ENCODE data around the gene FAM25C. TPM values are rescaled to one million over a fixed set of nuclear protein-coding genes. Genes with fewer than 3 reads are reported as not detected.
"Not testable (repeated sequence)": the region's sequence is repeated elsewhere in the genome, so short reads cannot be mapped to it uniquely, and the experiment has no call there.

Gene FAM25C
- total RNA-seq (not detected), polyA plus RNA-seq (not detected)
- long read RNA-seq, donor 1: 0 reads
- long read RNA-seq, donor 2: 0 reads
- long read RNA-seq, donor 3: 0 reads
- long read RNA-seq, donor 4: 0 reads
- long read RNA-seq, donor 5: 0 reads

- 93% methylated on average over 3 of the region's 9 CpGs; no CpG with 5 or more reads in 1 of the 2 donors for WGBS, 2 donors
- not testable (repeated sequence) for H3K4me1 ChIP-seq (ENCODE audit: control insufficient read depth in 5 of 5, insufficient read depth in 5 of 5, low read length in 5 of 5); H3K27me3 ChIP-seq (ENCODE audit: control insufficient read depth in 3 of 3, insufficient read depth in 3 of 3, low read length in 2 of 3); H3K27ac ChIP-seq (ENCODE audit: low read depth in 1 of 2, low read length in 1 of 2); H3K4me3 ChIP-seq; H3K36me3 ChIP-seq (ENCODE audit: control insufficient read depth in 4 of 4, insufficient read depth in 4 of 4, low read length in 4 of 4); ATAC-seq (ENCODE audit: insufficient read depth, low FRiP score); H3K9ac ChIP-seq (ENCODE audit: insufficient read depth in 1 of 2, low read length in 2 of 2); H3K9me3 ChIP-seq (ENCODE audit: control insufficient read depth in 4 of 4, insufficient read depth in 3 of 4, low read length in 3 of 4); DNase-seq
Measured at GRCh38 chr10:47999691-48000090, at the start of gene FAM25C. Gene FAM25C, minus strand, starts transcription at chr10:47999791. Its CDS starts 26 bp downstream, at chr10:47999765.

GRCh38 chr10:48044557-48044956 lies 45.0 kb upstream of the FAM25C start:
- ATAC-seq (ENCODE audit: insufficient read depth, low FRiP score); H3K4me1 ChIP-seq (ENCODE audit: control insufficient read depth in 5 of 5, insufficient read depth in 5 of 5, low read length in 5 of 5); H3K4me3 ChIP-seq; H3K27me3 ChIP-seq (ENCODE audit: control insufficient read depth in 3 of 3, insufficient read depth in 3 of 3, low read length in 2 of 3); H3K36me3 ChIP-seq (ENCODE audit: control insufficient read depth in 4 of 4, insufficient read depth in 4 of 4, low read length in 4 of 4); H3K27ac ChIP-seq (ENCODE audit: low read depth in 1 of 2, low read length in 1 of 2); H3K9ac ChIP-seq (ENCODE audit: insufficient read depth in 1 of 2, low read length in 2 of 2); H3K9me3 ChIP-seq (ENCODE audit: control insufficient read depth in 4 of 4, insufficient read depth in 3 of 4, low read length in 3 of 4): not testable (repeated sequence)
- WGBS, 2 donors: 66 to 100% methylated on average over 2 of the region's 3 CpGs
- peak in 1 of 3 donors; percentile 0 for DNase-seq

GRCh38 chr10:48031390-48031789 lies 31.8 kb upstream of the FAM25C start:
- not testable (repeated sequence) for H3K27me3 ChIP-seq (ENCODE audit: control insufficient read depth in 3 of 3, insufficient read depth in 3 of 3, low read length in 2 of 3); ATAC-seq (ENCODE audit: insufficient read depth, low FRiP score); H3K4me1 ChIP-seq (ENCODE audit: control insufficient read depth in 5 of 5, insufficient read depth in 5 of 5, low read length in 5 of 5); H3K9ac ChIP-seq (ENCODE audit: insufficient read depth in 1 of 2, low read length in 2 of 2); DNase-seq; H3K4me3 ChIP-seq; H3K27ac ChIP-seq (ENCODE audit: low read depth in 1 of 2, low read length in 1 of 2); H3K9me3 ChIP-seq (ENCODE audit: control insufficient read depth in 4 of 4, insufficient read depth in 3 of 4, low read length in 3 of 4); H3K36me3 ChIP-seq (ENCODE audit: control insufficient read depth in 4 of 4, insufficient read depth in 4 of 4, low read length in 4 of 4)
- 94 to 97% methylated on average over 7 to 17 of the region's 19 CpGs for WGBS, 2 donors

DNA sequence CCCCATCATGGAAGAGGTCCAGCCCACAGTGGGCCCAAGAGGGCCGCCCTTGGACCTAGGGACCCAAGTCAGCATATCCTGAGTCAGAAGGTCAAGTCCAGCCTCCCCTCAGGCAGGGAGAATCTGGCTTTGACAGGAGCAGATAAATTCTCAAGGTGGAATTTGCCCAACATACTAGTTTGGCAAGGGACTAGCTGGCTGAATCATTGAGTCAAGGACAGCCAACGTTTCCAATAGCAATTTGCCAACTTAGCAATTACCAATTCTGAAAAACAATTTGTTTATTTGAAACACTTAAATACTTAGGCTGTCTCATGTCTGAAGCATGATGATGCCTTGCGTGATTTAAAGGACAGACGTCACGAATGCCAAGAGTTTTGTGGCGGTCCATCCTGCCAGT lies 2.7 kb upstream of the FAM25C start:
- ATAC-seq (ENCODE audit: insufficient read depth, low FRiP score); H3K4me3 ChIP-seq; H3K9ac ChIP-seq (ENCODE audit: insufficient read depth in 1 of 2, low read length in 2 of 2); DNase-seq; H3K27ac ChIP-seq (ENCODE audit: low read depth in 1 of 2, low read length in 1 of 2); H3K4me1 ChIP-seq (ENCODE audit: control insufficient read depth in 5 of 5, insufficient read depth in 5 of 5, low read length in 5 of 5); H3K36me3 ChIP-seq (ENCODE audit: control insufficient read depth in 4 of 4, insufficient read depth in 4 of 4, low read length in 4 of 4); H3K27me3 ChIP-seq (ENCODE audit: control insufficient read depth in 3 of 3, insufficient read depth in 3 of 3, low read length in 2 of 3); H3K9me3 ChIP-seq (ENCODE audit: control insufficient read depth in 4 of 4, insufficient read depth in 3 of 4, low read length in 3 of 4): not testable (repeated sequence)
- WGBS, 2 donors: 38 to 57% methylated on average over 1 of the region's 6 CpGs

- WGBS, 2 donors: 19 to 58% methylated on average over 1 to 2 of the region's 3 CpGs
Measured at GRCh38 chr10:47994045-47994444, 5.5 kb downstream of the FAM25C start.

GRCh38 chr10:47992560-47992959 lies 7.0 kb downstream of the FAM25C start:
- H3K27ac ChIP-seq (ENCODE audit: low read depth in 1 of 2, low read length in 1 of 2); H3K4me1 ChIP-seq (ENCODE audit: control insufficient read depth in 5 of 5, insufficient read depth in 5 of 5, low read length in 5 of 5); H3K9me3 ChIP-seq (ENCODE audit: control insufficient read depth in 4 of 4, insufficient read depth in 3 of 4, low read length in 3 of 4); H3K27me3 ChIP-seq (ENCODE audit: control insufficient read depth in 3 of 3, insufficient read depth in 3 of 3, low read length in 2 of 3); H3K4me3 ChIP-seq; H3K36me3 ChIP-seq (ENCODE audit: control insufficient read depth in 4 of 4, insufficient read depth in 4 of 4, low read length in 4 of 4); H3K9ac ChIP-seq (ENCODE audit: insufficient read depth in 1 of 2, low read length in 2 of 2); ATAC-seq (ENCODE audit: insufficient read depth, low FRiP score); DNase-seq: not testable (repeated sequence)
- WGBS, 2 donors: 93 to 97% methylated on average over 10 to 11 of the region's 11 CpGs

More at GRCh38 chr10:47994045-47994444, 5.5 kb downstream of the FAM25C start:
- H3K4me1 ChIP-seq (ENCODE audit: control insufficient read depth in 5 of 5, insufficient read depth in 5 of 5, low read length in 5 of 5); H3K36me3 ChIP-seq (ENCODE audit: control insufficient read depth in 4 of 4, insufficient read depth in 4 of 4, low read length in 4 of 4); H3K9me3 ChIP-seq (ENCODE audit: control insufficient read depth in 4 of 4, insufficient read depth in 3 of 4, low read length in 3 of 4); H3K4me3 ChIP-seq; DNase-seq; H3K9ac ChIP-seq (ENCODE audit: insufficient read depth in 1 of 2, low read length in 2 of 2); H3K27me3 ChIP-seq (ENCODE audit: control insufficient read depth in 3 of 3, insufficient read depth in 3 of 3, low read length in 2 of 3); ATAC-seq (ENCODE audit: insufficient read depth, low FRiP score); H3K27ac ChIP-seq (ENCODE audit: low read depth in 1 of 2, low read length in 1 of 2): not testable (repeated sequence)

GRCh38 chr10:47991706-47992105 lies 7.9 kb downstream of the FAM25C start:
- peak; percentile 30 for ATAC-seq (ENCODE audit: insufficient read depth, low FRiP score)
- H3K4me3 ChIP-seq; H3K36me3 ChIP-seq (ENCODE audit: control insufficient read depth in 4 of 4, insufficient read depth in 4 of 4, low read length in 4 of 4); H3K27ac ChIP-seq (ENCODE audit: low read depth in 1 of 2, low read length in 1 of 2); H3K9me3 ChIP-seq (ENCODE audit: control insufficient read depth in 4 of 4, insufficient read depth in 3 of 4, low read length in 3 of 4); H3K4me1 ChIP-seq (ENCODE audit: control insufficient read depth in 5 of 5, insufficient read depth in 5 of 5, low read length in 5 of 5); H3K9ac ChIP-seq (ENCODE audit: insufficient read depth in 1 of 2, low read length in 2 of 2); H3K27me3 ChIP-seq (ENCODE audit: control insufficient read depth in 3 of 3, insufficient read depth in 3 of 3, low read length in 2 of 3): not testable (repeated sequence)
- 83 to 86% methylated on average over 11 to 12 of the region's 12 CpGs for WGBS, 2 donors
- DNase-seq: peak in 1 of 3 donors; percentile 4

DNA sequence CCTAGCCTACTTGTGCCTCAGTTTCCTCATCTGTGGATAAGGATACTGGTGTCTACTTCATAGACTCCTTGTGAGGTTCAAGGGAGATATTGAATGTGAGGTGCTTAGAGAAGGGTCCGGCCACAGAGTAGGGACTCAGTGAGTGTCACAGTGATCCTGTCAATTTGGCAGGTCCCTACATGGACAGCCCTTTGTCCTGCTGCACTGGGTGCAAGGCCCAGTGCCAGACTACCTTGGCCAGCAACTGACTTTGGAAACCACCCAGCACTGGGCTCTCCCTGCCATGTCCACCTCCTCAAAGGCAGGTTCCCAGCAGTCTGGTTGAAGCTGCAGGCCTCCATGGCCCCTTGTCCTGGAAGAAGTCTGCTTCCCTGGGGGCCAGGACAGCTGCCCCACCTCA lies 9.5 kb downstream of the FAM25C start:
- H3K27me3 ChIP-seq (ENCODE audit: control insufficient read depth in 3 of 3, insufficient read depth in 3 of 3, low read length in 2 of 3); H3K4me3 ChIP-seq; H3K9ac ChIP-seq (ENCODE audit: insufficient read depth in 1 of 2, low read length in 2 of 2); DNase-seq; H3K4me1 ChIP-seq (ENCODE audit: control insufficient read depth in 5 of 5, insufficient read depth in 5 of 5, low read length in 5 of 5); ATAC-seq (ENCODE audit: insufficient read depth, low FRiP score); H3K36me3 ChIP-seq (ENCODE audit: control insufficient read depth in 4 of 4, insufficient read depth in 4 of 4, low read length in 4 of 4); H3K9me3 ChIP-seq (ENCODE audit: control insufficient read depth in 4 of 4, insufficient read depth in 3 of 4, low read length in 3 of 4); H3K27ac ChIP-seq (ENCODE audit: low read depth in 1 of 2, low read length in 1 of 2): not testable (repeated sequence)
- no CpG with 5 or more reads among the region's 1 CpG for WGBS, 2 donors

Data from lung (tissue), 14 donors.